WTC11 (cell line): ENCODE results near the gene CCDC180. TPM values are rescaled to one million over a fixed set of nuclear protein-coding genes. Genes with fewer than 3 reads are reported as not detected.

ENCODE experiments used
- ATAC-seq: fragments of 200-7000 bp; cut with Tn5 transposase; 2 replicates; pipeline ENCODE4 v1.10.0; 2021; ENCODE audit warnings: mild to moderate bottlenecking, moderate library complexity
- CTCF ChIA-PET: fragments of 300-600 bp; sonication (Branson Sonifier 250); formaldehyde crosslinking; loops from one replicate; lab custom pipeline; 2021; ENCODE audit warnings: antibody characterized with exemption; lab: Charles Lee
- POLR2A ChIA-PET: fragments of 350-600 bp; sonication (Branson Sonifier 250); formaldehyde crosslinking; loops from one replicate; lab custom pipeline; 2021; ENCODE audit warnings: antibody characterized with exemption; lab: Charles Lee
- DNase-seq: peaks from one replicate; pipeline ENCODE4 v3.0.0; 2021; ENCODE audit warnings: low spot score
- H3K27ac Mint-ChIP-seq: 2 replicates; pipeline ENCODE4 v1.8.0; 2021; ENCODE audit warnings: mixed read lengths
- H3K27me3 Mint-ChIP-seq: 2 replicates; pipeline ENCODE4 v1.8.0; 2021; ENCODE audit warnings: low read depth, mild to moderate bottlenecking, moderate library complexity, mixed read lengths
- H3K36me3 Mint-ChIP-seq: 2 replicates; pipeline ENCODE4 v1.8.0; 2021; ENCODE audit warnings: mixed read lengths
- H3K4me1 Mint-ChIP-seq: 2 replicates; pipeline ENCODE4 v1.8.0; 2022; ENCODE audit warnings: mixed read lengths
- H3K4me3 Mint-ChIP-seq: 2 replicates; pipeline ENCODE4 v1.8.0; 2021; ENCODE audit warnings: mild to moderate bottlenecking, moderate library complexity, mixed read lengths
- H3K9me3 Mint-ChIP-seq: 2 replicates; pipeline ENCODE4 v1.8.0; 2021; ENCODE audit warnings: mixed read lengths
- ATF2 ChIP-seq: sonication (generic); formaldehyde crosslinking; IDR thresholded peaks from 2 replicates; pipeline ENCODE4 v1.8.1; 2022; ENCODE audit warnings: low read depth, missing genetic modification reagents, borderline replicate concordance
- ATF3 ChIP-seq: sonication (generic); formaldehyde crosslinking; conservative IDR thresholded peaks from 2 replicates; pipeline ENCODE4 v1.8.1; 2022; ENCODE audit warnings: mild to moderate bottlenecking, missing genetic modification reagents
- ATF6 ChIP-seq: sonication (generic); formaldehyde crosslinking; IDR thresholded peaks from 2 replicates; pipeline ENCODE4 v1.8.1; 2023; ENCODE audit warnings: mild to moderate bottlenecking, missing genetic modification reagents
- CREM ChIP-seq: sonication (generic); formaldehyde crosslinking; IDR thresholded peaks from 2 replicates; pipeline ENCODE4 v1.8.1; 2022; ENCODE audit warnings: mild to moderate bottlenecking, missing genetic modification reagents, moderate library complexity
- E2F4 ChIP-seq: sonication (generic); formaldehyde crosslinking; IDR thresholded peaks from 2 replicates; pipeline ENCODE4 v1.8.1; 2022; ENCODE audit warnings: low read depth, mild to moderate bottlenecking, moderate library complexity, missing genetic modification reagents, borderline replicate concordance
- FOXP1 ChIP-seq: sonication (generic); formaldehyde crosslinking; IDR thresholded peaks from 2 replicates; pipeline ENCODE4 v1.8.0; 2022; ENCODE audit warnings: missing genetic modification reagents, mild to moderate bottlenecking, moderate library complexity, borderline replicate concordance
- GABPB1 ChIP-seq: sonication (generic); formaldehyde crosslinking; IDR thresholded peaks from 2 replicates; pipeline ENCODE4 v1.8.1; 2023; ENCODE audit warnings: mild to moderate bottlenecking, missing genetic modification reagents
- HMGA2 ChIP-seq: fragments of 250-450 bp; sonication (Bioruptor Pico); IDR thresholded peaks from 2 replicates; pipeline ENCODE4 v1.4.0; 2021; ENCODE audit warnings: mild to moderate bottlenecking, moderate library complexity
- JAZF1 ChIP-seq: fragments of 250-450 bp; sonication (Bioruptor Pico); IDR thresholded peaks from 2 replicates; pipeline ENCODE4 v1.9.0; 2021; ENCODE audit warnings: moderate library complexity, mild to moderate bottlenecking, inconsistent platforms
- MXD4 ChIP-seq: fragments of 250-450 bp; sonication (Bioruptor Pico); IDR thresholded peaks from 2 replicates; pipeline ENCODE4 v1.8.0; 2021; ENCODE audit warnings: mild to moderate bottlenecking, moderate library complexity, borderline replicate concordance
- NR1H2 ChIP-seq: sonication (generic); formaldehyde crosslinking; IDR thresholded peaks from 2 replicates; pipeline ENCODE4 v1.9.0; 2021; ENCODE audit warnings: mild to moderate bottlenecking, moderate library complexity, missing genetic modification reagents
- PREB ChIP-seq: sonication (generic); formaldehyde crosslinking; IDR thresholded peaks from 2 replicates; pipeline ENCODE4 v1.8.1; 2022; ENCODE audit warnings: mild to moderate bottlenecking, missing genetic modification reagents, moderate library complexity, borderline replicate concordance
- SOX15 ChIP-seq: fragments of 250-450 bp; sonication (Bioruptor Pico); IDR thresholded peaks from 2 replicates; pipeline ENCODE4 v1.9.0; 2021; ENCODE audit warnings: mild to moderate bottlenecking
- ZNF219 ChIP-seq: sonication (generic); formaldehyde crosslinking; IDR thresholded peaks from 2 replicates; pipeline ENCODE4 v1.8.0; 2023; ENCODE audit warnings: missing genetic modification reagents, mild to moderate bottlenecking, borderline replicate concordance
- ZNF232 ChIP-seq: sonication (generic); formaldehyde crosslinking; IDR thresholded peaks from 2 replicates; pipeline ENCODE4 v1.8.0; 2022; ENCODE audit warnings: mild to moderate bottlenecking, missing genetic modification reagents
- ZNF396 ChIP-seq: fragments of 250-450 bp; sonication (Bioruptor Pico); IDR thresholded peaks from 2 replicates; pipeline ENCODE4 v1.8.0; 2021; ENCODE audit warnings: mild to moderate bottlenecking, moderate library complexity, borderline replicate concordance
- ZNF512 ChIP-seq: sonication (generic); formaldehyde crosslinking; IDR thresholded peaks from 2 replicates; pipeline ENCODE4 v1.8.1; 2022; ENCODE audit warnings: missing genetic modification reagents, borderline replicate concordance
- total RNA-seq: library from RNA; stranded (reverse); gene quantifications from 3 replicates; pipeline ENCODE4 v1.2.3, GENCODE V29; 2021

The CCDC180 gene
- total RNA-seq, 1 experiment from 2014 or later, result 6.5 TPM

- TF ChIP-seq NR1H2, result no peak
These were observed 15.3 kb upstream of the CCDC180 start (continued) for GRCh38 chr9:97292200-97292599.

GRCh38 chr9:97293207-97293721 lies 14.2 kb upstream of the CCDC180 start:
- Mint-ChIP-seq H3K4me1 (peaks cover 5% of the 10 kb centered on the region; the same call in 1 of the 2 replicates), H3K4me3 (no peak overlapping the region), H3K9me3 (0 out of 2 replicates have a peak, but pooled peaks cover 4% of the 10 kb centered on the region), H3K27me3 (no peaks in the 10 kb centered on the region), H3K27ac (peak overlapping the region; percentile 13; the same call in 1 of the 2 replicates), H3K36me3 (peaks cover 17% of the 10 kb centered on the region)
- ChIA-PET CTCF (interaction anchor here (0.8 kb wide), 1 partner anchor 13 kb away, joined by 3 read pairs; no protein-coding TSS in a partner anchor), POLR2A (interaction anchor here (0.5 to 1.6 kb wide), 2 partner anchors 32 to 56 kb away, joined by 3 read pairs; no protein-coding TSS in a partner anchor)
- TF ChIP-seq GABPB1, result 0 out of 2 replicates have a peak, but pooled peaks have one; percentile 43
- no peak for TF ChIP-seq ZNF512 (CRISPR knock-in tag)
- no peak for TF ChIP-seq ATF3 (CRISPR knock-in tag)
- no peak for TF ChIP-seq E2F4
- TF ChIP-seq HMGA2 (CRISPR knock-in tag), result no peak
- DNase-seq (no peak), ATAC-seq (peak; percentile 18; the same call in 1 of the 2 replicates)

GRCh38 chr9:97293818-97294217 lies 13.6 kb upstream of the CCDC180 start:
- H3K4me1 Mint-ChIP-seq, result peaks cover 5% of the 10 kb centered on the region; the same call in 1 of the 2 replicates
- no peak for DNase-seq
- ATAC-seq, result no peak
- ChIA-PET POLR2A (interaction anchor here (1.6 kb wide), 1 partner anchor 56 kb away, joined by 3 read pairs; no protein-coding TSS in a partner anchor), CTCF (interaction anchor here (0.8 to 1.1 kb wide), 2 partner anchors 13 to 434 kb away, joined by 3 read pairs; no protein-coding TSS in a partner anchor)
- H3K4me3 Mint-ChIP-seq, result no peak overlapping the region
- TF ChIP-seq ATF2 (CRISPR knock-in tag) (no peak), ZNF232 (CRISPR knock-in tag) (no peak), JAZF1 (CRISPR knock-in tag) (no peak)
- H3K27me3 Mint-ChIP-seq, result no peaks in the 10 kb centered on the region
- H3K27ac Mint-ChIP-seq, result no peak overlapping the region
- H3K36me3 Mint-ChIP-seq, result peaks cover 13% of the 10 kb centered on the region
- H3K9me3 Mint-ChIP-seq, result 0 out of 2 replicates have a peak, but pooled peaks cover 4% of the 10 kb centered on the region

GRCh38 chr9:97297889-97298288 lies 9.6 kb upstream of the CCDC180 start:
- H3K9me3 Mint-ChIP-seq, result peaks cover 23% of the 10 kb centered on the region
- no peak overlapping the region for H3K4me3 Mint-ChIP-seq
- H3K27ac Mint-ChIP-seq, result no peak overlapping the region
- no peak for DNase-seq
- ChIA-PET CTCF (interaction anchor here (1.2 kb wide), 1 partner anchor 9 kb away, joined by 3 read pairs; the partner anchor contains the start of gene CCDC180), POLR2A (no interaction called here)
- peaks cover 17% of the 10 kb centered on the region for H3K36me3 Mint-ChIP-seq
- ATAC-seq, result no peak
- H3K27me3 Mint-ChIP-seq, result no peaks in the 10 kb centered on the region; the same call in 1 of the 2 replicates
- peaks cover 4% of the 10 kb centered on the region; the same call in 1 of the 2 replicates for H3K4me1 Mint-ChIP-seq
- TF ChIP-seq ZNF232 (CRISPR knock-in tag) (no peak), ZNF219 (CRISPR knock-in tag) (no peak), FOXP1 (no peak), HMGA2 (CRISPR knock-in tag) (no peak), JAZF1 (CRISPR knock-in tag) (no peak), ZNF396 (CRISPR knock-in tag) (no peak), PREB (CRISPR knock-in tag) (no peak), SOX15 (CRISPR knock-in tag) (no peak), MXD4 (CRISPR knock-in tag) (no peak), ATF6 (CRISPR knock-in tag) (no peak), ZNF512 (CRISPR knock-in tag) (no peak), CREM (CRISPR knock-in tag) (no peak)
